ENCODE data around the gene NCKAP5. TPM values are rescaled to one million over a fixed set of nuclear protein-coding genes. Genes with fewer than 3 reads are reported as not detected.
"Not testable (repeated sequence)": the region's sequence is repeated elsewhere in the genome, so short reads cannot be mapped to it uniquely, and the experiment has no call there.

The NCKAP5 gene
- total RNA-seq, 1 donor from 2014 or later: not detected

DNA sequence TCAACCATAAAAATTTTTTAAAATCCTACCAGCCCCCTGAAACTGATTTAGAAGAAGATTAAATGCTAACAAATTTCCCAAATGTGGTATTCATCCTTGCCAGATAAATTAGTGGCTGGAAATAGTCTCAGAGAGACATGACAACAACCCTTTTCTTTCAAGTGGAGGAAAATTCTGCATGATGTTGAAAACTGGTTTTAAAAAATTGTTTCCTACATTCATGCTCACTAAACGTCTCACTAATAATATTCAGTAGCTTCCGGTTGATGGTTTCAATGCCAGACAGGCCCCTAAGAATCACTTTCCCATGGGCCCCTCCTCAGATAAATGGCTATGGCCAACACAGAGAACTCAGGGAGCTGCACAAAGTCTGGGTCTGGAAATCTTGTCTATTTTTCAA lies 43.2 kb downstream of the NCKAP5 start:
- intact Hi-C loops (cut with micrococcal nuclease): no loop called here

GRCh38 chr2:133523406-133523805 lies 44.9 kb downstream of the NCKAP5 start:
- intact Hi-C loops (cut with micrococcal nuclease): no loop called here

- intact Hi-C loops (cut with micrococcal nuclease): no loop called here
These were observed 46.1 kb downstream of the NCKAP5 start for GRCh38 chr2:133522204-133522603.

DNA sequence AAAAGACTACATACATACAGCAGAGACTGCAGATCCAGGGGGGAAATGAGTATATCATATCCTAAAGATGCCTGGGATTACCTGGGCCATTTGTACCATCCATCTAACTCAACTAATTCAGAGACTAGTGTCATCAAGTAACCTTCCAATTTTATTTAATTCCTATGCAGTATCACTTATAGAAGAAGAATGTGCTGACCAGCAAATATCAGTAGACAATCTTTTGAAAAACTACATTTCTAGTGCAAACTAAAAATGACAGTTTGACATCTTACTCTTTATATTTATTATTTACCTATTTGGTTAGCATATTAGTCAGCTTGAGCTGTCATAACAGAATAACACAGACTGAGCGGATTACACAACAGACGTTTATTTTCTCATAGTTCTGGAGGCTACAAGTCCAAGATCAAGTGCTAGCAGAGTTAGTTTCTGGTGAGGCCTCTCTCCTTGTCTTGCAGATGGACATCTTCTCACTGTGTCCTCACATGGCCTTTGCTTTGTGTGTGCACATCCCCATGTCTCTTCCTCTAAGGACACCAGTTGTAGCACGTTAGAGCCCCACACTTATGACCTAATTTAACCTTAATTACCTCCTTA lies 47.0 kb downstream of the NCKAP5 start:
- intact Hi-C loops (cut with micrococcal nuclease): no loop called here

- intact Hi-C loops (cut with micrococcal nuclease): not testable (repeated sequence)
These were observed 48.6 kb downstream of the NCKAP5 start for GRCh38 chr2:133519677-133520076.

DNA sequence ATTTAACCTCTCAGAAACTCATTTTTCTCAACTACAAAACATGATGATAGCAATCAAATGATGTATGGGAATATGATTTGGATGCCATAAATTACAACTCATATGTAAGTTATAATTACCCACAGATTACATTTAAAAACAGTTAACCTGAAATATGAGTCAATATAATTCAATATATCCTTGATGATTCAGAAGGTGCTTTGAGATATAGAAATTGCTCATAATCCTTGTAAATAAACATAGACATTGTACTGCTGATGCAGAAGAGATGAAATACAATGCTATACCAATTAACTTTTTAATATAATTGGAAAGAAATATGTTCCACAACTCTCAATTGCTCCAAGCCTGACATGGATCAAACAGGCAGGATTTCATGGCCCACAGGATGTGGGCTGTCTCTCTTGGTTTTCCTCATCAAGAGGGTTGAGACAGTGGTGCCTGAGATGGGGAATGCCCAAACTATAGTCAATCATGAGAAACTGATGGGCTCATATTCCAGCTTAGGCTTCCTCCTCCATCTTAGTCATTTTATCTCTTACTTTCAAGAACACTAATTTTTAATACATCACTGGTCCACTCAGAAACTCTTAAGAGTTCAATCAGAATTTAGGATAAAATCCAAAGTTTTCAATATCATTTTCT lies 49.4 kb downstream of the NCKAP5 start:
- intact Hi-C loops (cut with micrococcal nuclease): no loop called here

- intact Hi-C loops (cut with micrococcal nuclease): no loop called here
These were observed 50.4 kb downstream of the NCKAP5 start for GRCh38 chr2:133517876-133518275.

DNA sequence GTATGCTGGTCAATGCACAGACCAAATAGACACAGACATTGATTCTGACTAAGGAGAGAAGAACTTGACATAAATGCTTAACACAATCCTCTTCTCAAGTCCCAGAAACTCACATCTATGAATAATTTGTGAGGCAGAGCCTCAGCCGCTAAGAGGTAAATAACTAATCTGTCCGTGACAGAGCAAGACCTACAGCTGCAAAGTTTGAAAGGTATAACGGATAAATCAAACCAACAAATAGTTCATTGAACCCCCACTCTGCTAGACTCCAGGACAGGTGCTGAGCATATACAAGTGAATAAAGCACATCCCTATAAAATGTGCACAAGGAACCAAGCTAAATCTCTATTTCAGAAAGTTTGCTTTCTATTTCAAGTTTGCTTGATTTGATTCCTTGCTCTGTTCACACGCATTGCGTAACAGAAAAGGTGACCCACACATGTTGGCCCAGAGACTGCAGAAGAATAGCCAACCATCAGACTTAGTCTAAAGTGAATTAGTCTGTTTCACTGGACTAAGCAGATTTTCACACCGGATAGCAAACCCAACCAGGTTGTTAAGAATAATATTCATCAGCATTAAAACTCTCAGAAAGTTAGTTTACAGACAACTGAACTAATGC lies 51.7 kb downstream of the NCKAP5 start:
- intact Hi-C loops (cut with micrococcal nuclease): no loop called here

GRCh38 chr2:133515271-133515670 lies 53.0 kb downstream of the NCKAP5 start:
- intact Hi-C loops (cut with micrococcal nuclease): no loop called here

DNA sequence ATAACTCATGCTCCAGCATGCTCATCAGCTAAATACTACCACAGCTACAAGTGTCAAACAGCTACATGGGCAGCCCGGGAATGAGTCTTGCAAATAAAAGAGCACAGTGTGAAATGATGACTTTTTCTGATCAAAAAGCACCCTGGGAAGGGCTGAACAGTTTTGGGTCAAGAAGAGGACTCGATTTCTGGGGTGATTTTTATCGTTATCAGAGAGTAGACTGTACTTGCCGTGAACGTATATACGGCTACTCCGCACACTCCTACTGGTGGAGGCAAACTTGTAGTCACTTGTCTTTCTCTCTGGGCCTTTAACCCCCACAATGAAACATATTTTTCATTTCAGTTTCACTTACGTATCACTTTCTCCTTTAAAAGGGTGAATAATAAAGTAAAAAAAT lies 54.4 kb downstream of the NCKAP5 start:
- intact Hi-C loops (cut with micrococcal nuclease): no loop called here

DNA sequence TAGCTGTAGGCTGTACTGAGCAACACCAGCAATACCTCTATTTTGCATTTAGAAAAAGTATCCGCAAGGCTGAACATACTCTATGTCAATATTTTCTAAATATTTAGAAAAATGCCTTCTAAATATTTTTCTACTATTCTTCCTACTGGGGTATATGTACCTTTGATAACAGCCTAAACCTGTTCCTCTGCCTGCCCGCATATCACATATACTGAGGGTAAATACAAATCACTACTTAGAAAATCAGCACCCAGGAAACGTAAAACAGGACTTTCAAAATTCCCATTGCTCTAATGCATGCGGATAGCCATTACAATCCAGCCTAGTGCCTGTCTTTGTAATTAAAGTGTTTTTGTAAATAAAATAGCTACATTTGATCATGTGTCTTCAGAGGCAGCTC lies 56.1 kb downstream of the NCKAP5 start:
- intact Hi-C loops (cut with micrococcal nuclease): no loop called here

- intact Hi-C loops (cut with micrococcal nuclease): no loop called here
These were observed 56.6 kb downstream of the NCKAP5 start for GRCh38 chr2:133511679-133512078.

GRCh38 chr2:133509777-133510176 lies 58.5 kb downstream of the NCKAP5 start:
- intact Hi-C loops (cut with micrococcal nuclease): no loop called here

GRCh38 chr2:133508546-133509165 lies 59.6 kb downstream of the NCKAP5 start:
- intact Hi-C loops (cut with micrococcal nuclease): no loop called here

- intact Hi-C loops (cut with micrococcal nuclease): no loop called here
These were observed 61.3 kb downstream of the NCKAP5 start for GRCh38 chr2:133506996-133507395.

DNA sequence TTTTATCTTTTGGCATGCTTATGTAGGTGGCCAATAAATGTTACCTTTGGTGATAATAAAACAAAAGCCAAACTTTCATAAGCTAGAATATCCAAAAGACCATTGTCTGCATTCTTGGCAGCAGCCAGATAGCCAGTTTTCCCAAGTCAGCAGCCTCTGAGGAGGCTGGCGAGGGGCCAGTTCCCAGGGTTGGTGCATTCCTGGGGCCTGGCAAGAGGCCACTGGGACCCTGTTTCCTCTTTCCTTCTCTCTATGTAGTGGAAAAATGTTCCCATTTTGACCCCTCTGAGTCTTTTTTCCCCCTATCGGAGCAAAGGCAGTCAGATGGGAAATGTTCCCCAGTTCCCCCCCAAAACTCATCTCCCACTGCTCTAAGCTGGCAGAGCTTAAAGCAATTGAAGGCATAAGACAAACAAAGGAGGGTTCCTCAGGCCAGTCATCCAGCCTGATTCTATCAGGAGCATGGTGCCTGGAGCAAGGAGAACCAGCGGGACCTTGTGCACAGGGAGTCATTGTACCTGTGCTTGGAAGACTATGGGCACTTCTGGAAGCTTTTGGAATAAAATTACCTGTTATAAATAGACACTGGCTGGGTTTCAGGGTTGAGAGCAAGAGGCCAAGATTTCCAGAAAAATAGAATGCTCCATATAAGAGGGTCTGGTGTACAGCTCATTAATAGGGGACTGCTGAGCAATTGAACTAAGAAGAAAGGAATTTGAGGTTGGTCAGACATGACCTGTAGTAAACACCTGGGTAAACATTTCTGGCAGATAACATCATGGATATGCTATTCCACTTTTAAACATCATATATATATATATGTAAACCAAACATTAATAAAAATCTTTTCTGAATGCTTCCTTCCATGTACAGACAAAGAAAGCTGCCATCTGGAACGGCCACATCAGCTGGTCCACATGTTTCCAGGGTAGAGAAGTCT lies 63.4 kb downstream of the NCKAP5 start:
- intact Hi-C loops (cut with micrococcal nuclease): no loop called here

DNA sequence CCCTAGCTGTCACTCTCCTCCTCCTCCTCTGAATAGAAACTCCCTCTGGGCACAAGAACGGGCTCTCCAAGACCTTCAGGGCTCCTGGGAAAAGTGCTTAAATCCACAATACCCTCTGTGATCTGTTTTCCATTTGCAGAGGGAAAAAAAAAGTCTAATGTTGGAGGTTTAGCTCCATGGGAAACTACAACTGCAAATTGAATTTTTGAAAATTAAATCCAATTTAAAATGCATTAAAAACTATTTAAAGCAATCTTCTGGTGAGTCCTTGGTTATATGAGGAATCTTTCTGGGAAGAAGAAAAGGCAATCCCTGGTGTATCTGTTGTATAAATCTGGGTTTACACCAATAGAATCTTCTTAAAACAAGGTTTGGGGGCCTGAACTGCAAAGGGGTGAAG lies 64.3 kb downstream of the NCKAP5 start:
- intact Hi-C loops (cut with micrococcal nuclease): no loop called here

DNA sequence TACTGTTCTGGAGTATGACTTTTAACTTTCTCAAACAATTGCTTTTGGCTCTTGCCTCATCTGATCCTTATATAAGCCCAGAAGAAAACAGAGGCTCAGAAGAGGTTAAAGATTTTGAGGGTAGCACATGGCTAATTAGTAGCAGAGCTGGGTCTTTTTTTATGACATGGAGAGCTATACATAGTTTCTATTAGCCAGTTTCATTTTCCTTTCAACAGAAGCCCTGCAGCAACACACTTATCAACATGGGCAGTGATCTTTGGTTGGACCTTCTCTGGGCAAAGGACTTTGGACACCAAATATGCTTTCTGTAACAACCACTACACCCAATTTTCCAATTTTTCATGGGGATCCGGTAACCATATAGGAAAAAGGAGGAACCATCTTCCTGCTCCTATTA lies 64.9 kb downstream of the NCKAP5 start:
- intact Hi-C loops (cut with micrococcal nuclease): no loop called here

DNA sequence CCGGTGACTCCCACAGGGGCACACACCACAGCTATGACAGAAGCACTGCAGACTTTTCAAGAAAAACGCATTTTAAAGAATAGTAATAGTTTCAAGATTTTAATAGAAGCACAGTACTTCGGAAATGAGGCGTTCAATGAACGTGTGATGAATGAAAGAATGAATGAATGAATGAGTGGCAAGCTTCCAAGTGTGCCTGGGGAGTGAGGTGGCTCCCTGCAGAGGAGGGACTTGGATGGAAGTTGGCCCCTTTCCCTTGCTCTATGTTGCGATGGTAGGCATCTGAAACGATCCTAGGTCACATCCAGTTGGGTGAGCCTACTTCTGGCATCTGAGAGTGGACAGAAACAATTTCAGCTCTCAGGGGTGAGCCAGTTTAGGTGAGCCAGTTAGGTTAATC lies 65.6 kb downstream of the NCKAP5 start:
- intact Hi-C loops (cut with micrococcal nuclease): no loop called here

DNA sequence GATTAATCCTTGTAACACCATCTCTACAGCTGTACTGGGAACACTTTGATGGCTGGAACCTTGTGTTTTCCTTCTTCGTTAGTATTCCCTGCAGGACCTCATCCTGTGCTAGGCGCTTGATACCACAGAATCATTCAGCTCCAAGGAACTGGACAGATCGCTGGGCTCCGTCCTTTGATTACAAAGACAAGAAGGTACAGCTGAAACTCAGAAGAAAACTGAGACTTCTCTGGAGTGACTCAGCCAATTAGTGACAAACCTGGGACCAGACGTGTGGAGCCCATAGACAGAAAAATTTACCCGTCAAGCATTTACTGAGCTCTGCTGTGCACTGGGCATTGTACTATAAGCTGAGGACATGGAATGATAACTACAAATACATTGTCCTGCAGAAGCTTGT lies 67.3 kb downstream of the NCKAP5 start:
- intact Hi-C loops (cut with micrococcal nuclease): no loop called here

Measured in T-helper 1 cell treated with Interleukin-12 subunit alpha and Interleukin-12 subunit beta and Interleukin-4 antibody, amounts not matched to agents 30 ng/mL and 1 ng/mL, for 36 hours (primary cell).